ENCODE results near the gene MED27. TPM values are rescaled to one million over a fixed set of nuclear protein-coding genes. Genes with fewer than 3 reads are reported as not detected.

MED27 gene
- total RNA-seq, 2 donors from 2014 or later = 28.3 to 31.8 TPM

DNA sequence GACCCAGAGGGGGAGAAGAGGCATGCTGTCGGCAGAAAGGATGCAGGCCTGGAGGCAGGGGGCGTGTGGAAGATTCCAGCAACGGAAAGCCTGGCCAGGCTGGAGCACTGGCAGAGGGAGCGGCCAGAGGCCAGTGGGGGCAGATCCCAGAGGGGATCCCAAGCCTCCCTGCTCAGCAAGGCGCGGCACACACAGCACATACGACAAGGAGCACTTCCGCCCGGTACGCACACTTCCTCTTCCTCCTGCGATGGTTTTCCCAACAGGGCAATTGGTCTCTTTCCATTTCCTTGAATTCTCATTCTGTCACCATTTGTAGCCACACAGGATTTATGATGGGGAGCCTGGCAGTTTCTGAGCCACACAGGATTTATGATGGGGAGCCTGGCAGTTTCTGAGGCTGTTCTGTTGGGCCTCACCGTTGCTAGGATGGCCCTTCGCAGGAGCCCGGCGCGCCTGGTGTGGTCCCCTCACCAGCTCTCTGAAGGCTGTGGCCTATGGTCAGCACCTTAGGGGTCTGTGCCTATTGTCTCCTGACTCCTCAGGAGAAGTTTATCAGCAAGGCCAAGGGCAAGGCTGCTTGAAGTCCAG lies 216.3 kb downstream of the MED27 start:
- H3K36me3 Mint-ChIP-seq = no peaks in the 10 kb centered on the region
- no peak for DNase-seq (ENCODE audit: low spot score in 2 of 2)
- no peaks in the 10 kb centered on the region for H3K9me3 Mint-ChIP-seq
- peak overlapping the region in 1 of 2 donors; percentile 79 for H3K27ac Mint-ChIP-seq
- ATAC-seq = no peak

DNA sequence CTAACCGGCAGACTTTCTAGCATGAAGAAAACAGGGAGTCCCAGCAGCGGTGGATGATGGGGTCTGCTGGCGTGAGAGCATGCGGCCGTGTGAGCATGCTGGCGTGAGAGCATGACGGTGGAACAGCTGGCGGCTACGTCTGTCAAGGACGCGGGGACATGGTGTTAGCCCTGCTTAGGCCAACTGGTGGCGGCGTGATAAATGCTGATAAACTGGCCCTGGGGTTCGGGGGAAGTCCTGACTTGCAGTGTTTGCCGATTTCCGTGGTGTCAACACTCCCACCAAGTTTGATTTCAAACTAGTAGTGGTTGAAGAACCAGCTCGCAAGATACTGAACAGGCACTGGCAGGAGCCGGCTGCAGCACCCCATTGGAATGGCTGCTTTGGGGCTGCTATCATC lies 217.4 kb downstream of the MED27 start:
- no peaks in the 10 kb centered on the region for H3K36me3 Mint-ChIP-seq
- H3K27ac Mint-ChIP-seq = peak overlapping the region in 1 of 2 donors; percentile 9
- no peaks in the 10 kb centered on the region for H3K9me3 Mint-ChIP-seq
- DNase-seq (ENCODE audit: low spot score in 2 of 2) (no peak), ATAC-seq (no peak)

DNA sequence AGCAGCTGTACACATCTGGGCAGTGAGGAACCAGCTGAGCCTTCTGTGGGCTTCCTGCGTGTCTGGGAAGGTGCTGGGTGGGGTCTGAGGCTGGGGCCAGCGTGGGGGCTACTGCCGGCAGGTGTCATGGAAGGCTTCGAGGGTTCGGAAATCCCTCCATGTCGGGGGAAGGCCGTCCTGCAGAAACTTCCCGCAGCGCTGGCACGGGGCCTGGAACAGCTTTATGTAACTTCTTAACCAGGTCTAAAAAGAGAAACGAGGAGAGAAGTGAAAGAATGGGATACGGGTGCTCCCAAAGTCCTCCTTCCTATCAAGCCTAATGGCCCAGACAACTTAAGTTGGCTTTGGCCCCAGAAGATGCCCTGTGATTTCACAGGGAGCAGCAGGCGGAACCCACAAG lies 219.2 kb downstream of the MED27 start:
- no peak for ATAC-seq

DNA sequence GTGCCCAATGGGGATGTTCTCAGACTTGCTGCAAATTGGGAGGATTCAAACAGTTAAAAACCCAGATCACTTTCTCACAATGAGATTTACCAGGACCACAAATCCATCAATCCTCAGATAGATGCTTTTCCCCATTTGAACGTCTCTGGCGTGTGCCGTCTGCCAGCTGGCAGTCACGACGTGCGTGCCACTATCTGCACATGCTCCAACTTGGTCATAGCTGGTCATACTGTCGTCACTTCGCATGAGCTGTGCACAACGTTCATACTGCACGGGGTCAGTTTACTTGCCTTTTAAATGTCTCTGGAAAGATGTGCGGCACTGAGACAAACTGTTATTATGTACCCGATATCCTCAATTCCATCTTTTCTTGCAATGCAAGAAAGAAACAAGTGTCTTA lies 221.5 kb downstream of the MED27 start:
- H3K9me3 Mint-ChIP-seq = no peaks in the 10 kb centered on the region
- no peak for ATAC-seq
- no peaks in the 10 kb centered on the region for H3K36me3 Mint-ChIP-seq
- no peak overlapping the region for H3K27ac Mint-ChIP-seq
- no peak for DNase-seq (ENCODE audit: low spot score in 2 of 2)

More for the DNA sequence above, 219.2 kb downstream of the MED27 start:
- no peak for DNase-seq (ENCODE audit: low spot score in 2 of 2)
- H3K27ac Mint-ChIP-seq = no peak overlapping the region
- no peaks in the 10 kb centered on the region for H3K36me3 Mint-ChIP-seq
- no peaks in the 10 kb centered on the region for H3K9me3 Mint-ChIP-seq

DNA sequence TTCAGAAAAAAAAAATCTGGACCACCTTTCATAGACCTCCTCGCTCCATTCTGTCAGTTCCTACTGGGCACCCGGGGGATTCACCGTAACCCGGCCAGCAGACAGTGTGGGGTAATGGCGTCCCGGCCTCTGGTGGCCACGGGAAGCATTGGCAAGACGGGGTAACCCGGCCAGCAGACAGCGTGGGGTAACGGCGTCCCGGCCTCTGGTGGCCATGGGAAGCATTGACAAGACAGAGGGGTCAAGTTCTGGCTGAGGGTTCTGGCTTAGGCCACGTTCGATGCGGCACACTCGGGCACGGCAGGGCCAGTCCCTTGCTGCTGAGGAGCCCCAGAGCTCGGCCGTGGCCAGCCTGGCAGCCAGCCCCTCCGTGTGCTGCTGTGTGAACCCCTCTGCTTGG lies 223.6 kb downstream of the MED27 start:
- DNase-seq (ENCODE audit: low spot score in 2 of 2) = no peak
- Mint-ChIP-seq H3K9me3 (no peaks in the 10 kb centered on the region), H3K27ac (no peak overlapping the region), H3K36me3 (no peaks in the 10 kb centered on the region)
- no peak for ATAC-seq

DNA sequence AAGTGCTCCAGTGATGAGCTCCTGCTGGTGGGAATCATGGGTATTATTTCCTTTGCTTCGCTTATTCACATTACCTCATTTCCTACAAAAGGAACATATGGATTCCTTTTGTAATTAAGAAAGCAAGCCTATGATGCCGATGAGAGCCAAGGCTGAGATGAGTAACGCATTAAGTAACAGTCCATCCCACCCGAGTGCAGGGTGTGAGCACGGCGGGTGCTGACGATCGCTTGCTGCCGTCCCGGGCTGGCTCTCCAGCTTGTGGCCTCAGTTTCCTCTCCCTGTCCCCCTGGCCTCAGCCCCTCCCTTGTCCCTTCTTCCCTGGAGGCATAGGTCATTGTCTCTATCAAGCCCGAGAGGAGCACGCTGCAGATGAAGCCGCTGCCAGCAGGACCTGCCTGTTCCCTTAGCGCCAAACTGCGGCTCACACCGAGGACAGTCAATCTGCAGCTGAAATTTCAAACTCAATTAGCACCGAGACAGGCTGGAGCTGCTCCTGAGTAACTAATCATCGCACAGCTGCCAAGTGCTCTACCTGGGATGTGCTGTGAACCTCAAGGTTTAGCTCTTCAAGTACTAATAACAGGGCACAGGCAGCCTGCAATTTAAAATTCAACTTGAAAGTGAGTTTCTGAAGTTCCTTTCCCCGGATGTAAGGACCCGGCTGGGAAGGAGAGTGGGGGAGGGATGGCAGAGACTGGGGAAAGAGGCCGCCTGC lies 224.6 kb downstream of the MED27 start:
- H3K36me3 Mint-ChIP-seq = no peaks in the 10 kb centered on the region
- H3K27ac Mint-ChIP-seq = peak overlapping the region in 1 of 2 donors; percentile 41
- H3K9me3 Mint-ChIP-seq = no peaks in the 10 kb centered on the region
- DNase-seq (ENCODE audit: low spot score in 2 of 2) (no peak), ATAC-seq (no peak)

DNA sequence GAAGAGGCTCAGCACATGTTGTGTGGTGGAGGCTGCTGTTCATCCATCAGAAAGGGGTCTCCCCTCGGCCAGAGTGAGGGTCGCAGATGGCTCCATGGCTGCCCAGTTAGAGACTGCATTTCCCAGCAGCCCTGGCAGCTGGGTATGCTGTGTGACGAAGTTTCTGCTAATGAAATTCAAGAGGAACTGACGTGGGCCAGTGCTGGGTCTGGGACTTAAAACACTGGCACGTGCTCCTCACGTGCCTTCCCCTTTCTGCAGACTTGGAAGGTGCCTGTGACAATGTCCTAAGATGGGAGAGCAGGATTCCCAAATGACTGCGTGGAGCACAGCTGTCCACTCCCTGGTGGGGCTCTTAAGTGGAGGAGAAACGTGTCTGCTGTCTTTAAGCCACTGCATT lies 225.3 kb downstream of the MED27 start:
- DNase-seq (ENCODE audit: low spot score in 2 of 2) = no peak
- ATAC-seq = no peak
- Mint-ChIP-seq H3K36me3 (no peaks in the 10 kb centered on the region), H3K27ac (no peak overlapping the region), H3K9me3 (no peaks in the 10 kb centered on the region)

DNA sequence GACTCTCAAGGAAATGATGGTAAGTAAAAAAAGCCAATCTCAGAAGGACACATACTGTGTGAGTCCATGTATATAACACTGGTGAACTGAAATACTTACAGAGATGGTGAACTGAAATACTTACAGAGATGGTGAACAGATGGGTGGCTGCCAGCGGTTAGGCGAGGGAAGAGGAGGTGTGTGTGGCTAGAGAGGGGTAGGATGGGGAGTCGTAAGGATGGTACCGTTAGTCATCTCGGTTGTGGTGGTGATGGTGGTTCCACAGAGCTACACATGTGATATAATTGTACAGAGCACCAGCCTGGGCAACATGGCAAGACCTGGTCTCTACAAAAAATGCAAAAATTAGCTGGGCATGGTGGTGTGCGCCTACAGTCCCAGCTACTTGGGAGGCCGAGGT lies 226.2 kb downstream of the MED27 start:
- Mint-ChIP-seq H3K9me3 (no peaks in the 10 kb centered on the region), H3K27ac (no peak overlapping the region), H3K36me3 (no peaks in the 10 kb centered on the region)
- ATAC-seq (peak; percentile 53 to 68), DNase-seq (ENCODE audit: low spot score in 2 of 2) (no peak)

DNA sequence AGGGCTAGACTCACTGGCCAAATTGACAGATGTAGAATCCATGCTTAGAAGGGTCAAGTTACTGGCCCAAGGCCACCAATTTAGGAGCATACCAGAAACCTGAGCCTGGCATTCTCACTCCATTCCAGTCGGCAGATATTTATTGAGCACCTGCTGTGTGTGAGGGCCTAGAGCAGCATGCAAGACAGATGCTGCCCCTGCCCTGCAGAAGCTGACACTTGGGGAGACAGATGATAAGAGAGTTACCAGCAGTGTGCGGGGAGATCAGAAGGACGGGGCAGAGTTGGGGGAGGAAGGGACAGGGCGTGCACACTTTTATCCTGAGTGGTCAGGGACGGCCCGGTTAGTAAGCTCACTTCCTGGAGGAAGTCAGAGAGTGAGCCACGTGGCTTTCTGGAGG lies 228.3 kb downstream of the MED27 start:
- no peak for DNase-seq (ENCODE audit: low spot score in 2 of 2)
- H3K36me3 Mint-ChIP-seq = no peaks in the 10 kb centered on the region
- H3K27ac Mint-ChIP-seq = no peak overlapping the region
- H3K9me3 Mint-ChIP-seq = no peaks in the 10 kb centered on the region
- no peak for ATAC-seq

DNA sequence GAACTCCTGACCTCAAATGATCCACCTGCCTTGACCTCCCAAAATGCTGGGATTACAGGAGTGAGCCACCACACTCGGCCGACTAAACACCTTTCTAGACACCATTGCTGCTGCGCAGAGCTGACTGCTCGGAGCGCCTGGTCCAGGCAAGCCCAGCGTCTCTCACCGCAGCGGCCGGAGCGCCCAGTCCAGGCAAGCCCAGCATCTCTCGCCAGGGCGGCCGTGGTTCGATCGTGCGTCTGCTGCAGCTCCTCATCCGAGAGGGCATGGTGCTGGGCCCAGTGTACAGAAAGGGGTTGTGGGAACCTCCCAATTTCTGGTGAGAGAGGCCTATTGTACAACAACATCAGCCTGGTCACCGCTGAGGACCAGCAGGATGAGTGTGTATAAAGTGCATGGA lies 230.3 kb downstream of the MED27 start:
- no peak for ATAC-seq

DNA sequence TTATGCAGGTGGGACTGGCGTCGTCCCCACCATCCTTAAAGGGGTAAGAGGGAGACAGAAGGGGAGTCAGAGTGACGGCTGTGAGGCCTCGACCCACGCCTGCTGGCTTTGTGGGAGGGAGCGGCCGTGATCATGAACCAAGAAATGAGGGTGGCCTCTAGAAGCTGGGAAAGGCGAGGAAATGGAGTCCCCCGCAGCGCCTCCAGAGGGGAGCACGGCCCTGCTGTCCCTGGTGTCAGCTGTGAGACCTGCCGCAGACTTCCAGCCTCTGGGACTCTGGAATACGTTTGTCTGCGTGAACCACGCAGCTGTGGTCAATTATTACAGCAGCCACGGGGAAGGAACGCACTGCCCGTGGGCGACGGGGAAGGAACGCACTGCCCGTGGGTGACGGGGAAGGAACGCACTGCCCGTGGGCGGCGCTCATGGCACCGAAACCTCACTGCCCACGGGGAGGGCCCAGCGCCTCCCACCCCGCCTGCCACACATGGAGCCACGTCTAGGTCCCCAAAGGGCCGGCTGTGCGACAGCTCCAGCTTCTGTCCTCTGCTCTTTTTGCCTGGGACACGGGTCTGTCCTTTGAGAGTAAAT lies 231.0 kb downstream of the MED27 start:
- DNase-seq (ENCODE audit: low spot score in 2 of 2) = no peak
- H3K36me3 Mint-ChIP-seq = no peaks in the 10 kb centered on the region
- no peak for ATAC-seq
- no peaks in the 10 kb centered on the region for H3K9me3 Mint-ChIP-seq
- no peak overlapping the region for H3K27ac Mint-ChIP-seq

More for the DNA sequence above, 230.3 kb downstream of the MED27 start:
- H3K36me3 Mint-ChIP-seq = no peaks in the 10 kb centered on the region
- no peak overlapping the region for H3K27ac Mint-ChIP-seq
- DNase-seq (ENCODE audit: low spot score in 2 of 2) = no peak
- no peaks in the 10 kb centered on the region for H3K9me3 Mint-ChIP-seq

DNA sequence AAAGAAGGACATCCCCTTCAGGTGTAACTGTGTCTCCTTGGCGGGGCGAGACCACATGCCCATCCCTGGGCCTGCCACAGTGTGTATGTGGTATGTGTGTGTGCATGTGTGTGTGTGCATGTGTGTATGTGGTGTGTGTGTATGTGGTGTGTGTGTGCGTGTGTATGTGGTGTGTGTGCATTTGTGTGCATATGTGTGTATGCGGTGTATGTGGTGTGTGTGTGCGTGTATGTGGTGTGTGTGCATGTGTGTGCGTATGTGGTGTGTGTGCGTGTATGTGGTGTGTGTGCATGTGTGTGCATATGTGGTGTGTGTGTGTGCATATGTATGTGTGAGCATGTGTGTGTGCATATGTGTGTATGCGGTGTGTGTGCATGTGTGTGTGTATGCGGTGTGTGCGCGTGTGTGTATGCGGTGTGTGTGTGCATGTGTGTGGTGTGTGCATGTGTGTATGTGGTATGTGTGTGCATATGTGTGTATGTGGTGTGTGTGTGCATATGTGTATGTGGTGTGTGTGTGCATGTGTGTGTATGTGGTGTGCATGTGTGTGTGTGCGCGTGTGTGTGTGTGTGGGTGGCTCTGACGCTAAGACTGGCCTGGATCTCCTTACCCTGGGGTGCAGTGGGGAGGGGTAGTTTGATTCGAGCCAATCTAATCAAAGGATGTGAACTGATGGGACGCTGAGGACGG lies 231.9 kb downstream of the MED27 start:
- no peaks in the 10 kb centered on the region for H3K36me3 Mint-ChIP-seq
- DNase-seq (ENCODE audit: low spot score in 2 of 2) = no peak
- H3K9me3 Mint-ChIP-seq = no peaks in the 10 kb centered on the region
- H3K27ac Mint-ChIP-seq = no peak overlapping the region
- no peak for ATAC-seq

DNA sequence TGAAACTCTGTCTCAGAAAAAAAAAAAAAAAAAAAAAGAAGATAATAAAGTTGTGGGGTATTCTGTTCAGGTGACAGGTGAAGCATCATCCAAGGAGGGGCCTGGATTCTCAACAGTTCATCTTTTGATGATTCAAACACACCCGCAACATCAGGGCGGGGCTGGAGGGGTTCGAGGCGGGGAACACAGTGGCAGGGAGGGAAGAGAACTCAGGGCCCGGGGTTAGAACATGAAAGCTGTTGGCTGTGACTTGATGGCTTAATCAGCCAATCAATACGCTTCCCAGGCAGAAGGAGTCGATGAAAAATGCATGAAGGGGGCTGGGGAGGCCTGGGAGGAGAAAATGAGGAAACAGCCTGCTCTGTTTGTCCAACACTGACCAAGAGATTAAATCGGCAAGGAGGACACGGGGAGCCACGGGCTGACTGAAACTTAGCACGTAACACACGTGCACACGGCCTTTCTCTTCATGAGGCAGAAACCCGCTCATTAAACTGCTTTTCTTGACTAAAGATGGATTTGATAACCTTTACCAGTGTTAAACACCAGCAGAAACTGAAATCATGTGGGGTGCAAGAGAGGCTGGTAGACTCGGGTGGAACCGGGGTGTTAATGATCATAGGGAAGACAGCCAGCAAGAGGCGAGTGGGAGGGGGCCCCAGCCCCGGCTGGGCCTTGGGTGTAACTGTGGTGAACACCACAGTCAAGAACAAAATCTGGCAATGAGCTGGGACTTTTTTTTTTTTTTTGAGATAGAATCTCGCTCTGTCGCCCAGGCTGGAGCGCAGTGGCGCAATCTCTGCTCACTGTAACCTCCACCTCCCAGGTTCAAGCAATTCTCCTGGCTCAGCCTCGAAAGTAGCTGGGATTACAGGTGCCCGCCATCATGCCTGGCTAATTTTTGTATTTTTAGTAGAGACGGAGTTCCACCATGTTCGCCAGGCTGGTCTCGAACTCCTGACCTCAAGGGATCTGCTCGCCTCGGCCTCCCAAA lies 234.1 kb downstream of the MED27 start:
- no peaks in the 10 kb centered on the region for H3K9me3 Mint-ChIP-seq
- H3K27ac Mint-ChIP-seq = no peak overlapping the region
- DNase-seq (ENCODE audit: low spot score in 2 of 2) (no peak), ATAC-seq (peak in 1 of 2 donors; percentile 48)
- no peaks in the 10 kb centered on the region for H3K36me3 Mint-ChIP-seq

DNA sequence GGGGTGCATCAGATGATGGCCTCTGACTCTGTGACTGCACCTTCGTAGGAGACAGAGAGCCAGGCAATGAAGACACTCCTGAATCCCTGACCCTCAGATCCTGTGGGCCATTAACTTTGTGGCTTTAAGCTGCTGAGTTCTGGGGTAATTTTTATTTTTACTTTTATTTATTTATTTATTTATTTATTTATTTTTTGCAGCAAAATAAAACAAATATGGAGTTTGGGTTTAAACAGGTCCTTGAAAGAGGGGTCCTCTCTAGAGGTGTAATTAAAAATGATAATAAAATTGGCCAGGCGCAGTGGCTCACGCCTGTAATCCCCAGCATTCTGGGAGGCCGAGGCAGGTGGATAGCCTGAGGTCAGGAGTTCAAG lies 234.9 kb downstream of the MED27 start:
- Mint-ChIP-seq H3K36me3 (no peaks in the 10 kb centered on the region), H3K9me3 (no peaks in the 10 kb centered on the region), H3K27ac (no peak overlapping the region)
- no peak for DNase-seq (ENCODE audit: low spot score in 2 of 2)
- no peak for ATAC-seq

DNA sequence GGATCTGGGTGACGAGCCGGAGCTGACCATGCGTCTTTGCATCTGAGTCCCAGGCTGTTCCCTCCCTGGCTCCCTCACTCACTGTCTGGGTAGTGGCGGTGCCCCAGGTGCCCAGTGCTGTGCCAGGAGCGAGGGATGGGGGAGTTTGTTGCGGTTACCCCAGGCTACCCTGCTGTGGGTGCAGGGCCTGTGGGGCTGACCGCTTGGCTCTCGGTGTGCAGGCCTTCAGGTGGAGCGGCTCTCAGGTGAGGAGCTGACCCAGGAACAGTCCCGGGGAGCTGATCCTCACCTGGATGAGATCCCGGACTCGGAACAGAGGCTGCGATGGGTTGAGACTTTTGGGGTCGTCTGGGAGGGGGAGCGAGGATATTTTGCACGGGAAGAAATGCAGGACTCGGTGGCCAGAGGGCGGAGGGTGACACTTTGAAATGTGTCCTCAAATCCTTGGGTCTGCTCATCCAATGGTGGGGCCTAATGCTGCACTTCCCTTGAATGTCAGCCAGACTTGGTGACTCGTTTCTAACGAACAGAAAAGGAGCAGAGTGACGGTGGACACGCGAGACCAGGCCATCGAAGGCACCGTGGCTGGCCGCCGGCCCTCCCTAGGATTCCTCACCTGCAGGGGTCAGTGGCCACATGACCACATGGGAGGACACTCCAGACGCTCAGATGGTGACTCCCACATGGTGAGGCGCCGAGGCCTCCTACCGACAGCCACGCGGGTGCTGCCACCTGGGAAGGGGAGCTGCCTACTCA lies 235.5 kb downstream of the MED27 start:
- DNase-seq (ENCODE audit: low spot score in 2 of 2) = no peak

More for the DNA sequence above, 235.5 kb downstream of the MED27 start:
- no peak for ATAC-seq
- H3K27ac Mint-ChIP-seq = peak overlapping the region in 1 of 2 donors; percentile 2
- H3K9me3 Mint-ChIP-seq = no peaks in the 10 kb centered on the region
- H3K36me3 Mint-ChIP-seq = no peaks in the 10 kb centered on the region

All from activated naive CD4-positive, alpha-beta T cell treated with anti-CD3 and anti-CD28 coated beads, Interleukin-2, amount 50 U/mL, for 72 hours (primary cell).